Esophagus squamous epithelium (tissue), 4 donors: ENCODE measurements around the gene NR4A1.

Experiments
- POLR2A ChIP-seq, 4 donors: fragments of 450-650 bp; IDR thresholded peaks; one replicate each; pipeline ENCODE4 v1.6.1; 2017; ENCODE audit warnings: antibody characterized with exemption in 4 of 4, mild to moderate bottlenecking in 4 of 4, moderate library complexity in 3 of 4
- TF ChIP-seq, protein P1 (sequence below), 6 experiments: fragments of 450-650 bp in 4 of 6; fragments of 200-600 bp in 2 of 6; sonication (generic) in 2 of 6; IDR thresholded peaks; one replicate each; pipeline ENCODE4 v1.5.1; 2016 to 2019; ENCODE audit warnings: antibody characterized with exemption in 6 of 6, mild to moderate bottlenecking in 4 of 6, moderate library complexity in 4 of 6

DNA sequence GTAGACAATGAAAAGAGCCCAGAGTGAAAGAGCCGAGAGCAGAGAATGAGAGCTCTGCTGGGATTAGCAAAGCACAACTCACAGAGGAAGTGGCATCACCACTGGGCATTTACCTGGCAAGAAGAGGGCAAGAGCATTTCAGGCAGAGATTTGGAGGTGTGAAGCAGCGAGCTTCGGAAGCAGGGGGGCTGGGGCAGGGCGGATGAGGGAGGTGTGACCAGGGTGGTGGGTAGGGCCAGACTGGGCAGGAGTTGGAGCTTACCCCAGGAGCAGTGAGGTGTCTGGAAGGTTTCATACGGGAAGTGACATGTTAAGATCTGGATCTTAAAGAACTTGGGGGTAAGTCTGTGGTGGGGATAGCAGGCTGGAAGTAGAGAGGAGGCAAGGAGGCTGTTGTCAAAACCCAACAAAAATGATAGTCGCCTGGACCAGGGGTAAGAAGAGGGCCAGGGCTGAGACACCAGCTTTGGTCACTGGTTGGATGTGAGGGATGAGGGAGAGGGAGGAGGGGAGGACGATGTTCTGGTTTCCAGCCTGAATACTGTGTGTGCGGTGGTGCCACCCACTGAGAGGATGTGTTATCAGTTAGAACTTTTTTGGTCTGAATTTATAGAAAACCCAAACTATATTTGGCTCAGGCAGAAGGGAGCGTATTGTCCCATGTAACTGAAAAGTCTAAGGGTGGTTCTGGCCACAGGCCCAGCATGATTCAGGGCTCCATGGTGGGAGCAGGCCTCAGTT lies 33.4 kb downstream of the NR4A1 start:
- no peak for TF ChIP-seq POLR2A (IDR thresholded peaks at IDR 0.05)
- TF ChIP-seq, protein P1, sequence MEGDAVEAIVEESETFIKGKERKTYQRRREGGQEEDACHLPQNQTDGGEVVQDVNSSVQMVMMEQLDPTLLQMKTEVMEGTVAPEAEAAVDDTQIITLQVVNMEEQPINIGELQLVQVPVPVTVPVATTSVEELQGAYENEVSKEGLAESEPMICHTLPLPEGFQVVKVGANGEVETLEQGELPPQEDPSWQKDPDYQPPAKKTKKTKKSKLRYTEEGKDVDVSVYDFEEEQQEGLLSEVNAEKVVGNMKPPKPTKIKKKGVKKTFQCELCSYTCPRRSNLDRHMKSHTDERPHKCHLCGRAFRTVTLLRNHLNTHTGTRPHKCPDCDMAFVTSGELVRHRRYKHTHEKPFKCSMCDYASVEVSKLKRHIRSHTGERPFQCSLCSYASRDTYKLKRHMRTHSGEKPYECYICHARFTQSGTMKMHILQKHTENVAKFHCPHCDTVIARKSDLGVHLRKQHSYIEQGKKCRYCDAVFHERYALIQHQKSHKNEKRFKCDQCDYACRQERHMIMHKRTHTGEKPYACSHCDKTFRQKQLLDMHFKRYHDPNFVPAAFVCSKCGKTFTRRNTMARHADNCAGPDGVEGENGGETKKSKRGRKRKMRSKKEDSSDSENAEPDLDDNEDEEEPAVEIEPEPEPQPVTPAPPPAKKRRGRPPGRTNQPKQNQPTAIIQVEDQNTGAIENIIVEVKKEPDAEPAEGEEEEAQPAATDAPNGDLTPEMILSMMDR (IDR thresholded peaks at IDR 0.05), result no peak
